ENCODE results near the gene CCZ1. TPM values are rescaled to one million over a fixed set of nuclear protein-coding genes. Genes with fewer than 3 reads are reported as not detected.
"Not testable (repeated sequence)": the region's sequence is repeated elsewhere in the genome, so short reads cannot be mapped to it uniquely, and the experiment has no call there.

The CCZ1 gene
- total RNA-seq, 1 experiment from 2014 or later: 73.6 TPM

GRCh38 chr7:5963205-5963604 is 64.7 kb downstream of the CCZ1 start:
- not testable (repeated sequence) for H3K4me1 ChIP-seq; H3K27ac ChIP-seq; DNase-seq; H3K27me3 ChIP-seq; H3K9me3 ChIP-seq (replicated peaks); H3K4me3 ChIP-seq; H3K36me3 ChIP-seq

GRCh38 chr7:5963810-5964209 is 65.3 kb downstream of the CCZ1 start:
- H3K27me3 ChIP-seq; H3K9me3 ChIP-seq (replicated peaks); H3K4me3 ChIP-seq; H3K27ac ChIP-seq; DNase-seq; H3K36me3 ChIP-seq; H3K4me1 ChIP-seq: not testable (repeated sequence)

GRCh38 chr7:5970347-5970911 is 71.9 kb downstream of the CCZ1 start, which contains the start of gene RSPH10B:
Gene RSPH10B (minus strand): TSS chr7:5970689. CDS start chr7:5967116, 3,573 bp downstream.
- H3K36me3 ChIP-seq, H3K4me1 ChIP-seq: not testable (repeated sequence)

GRCh38 chr7:5973580-5973979 is 75.0 kb downstream of the CCZ1 start:
- H3K27me3 ChIP-seq; H3K4me3 ChIP-seq; H3K9me3 ChIP-seq (replicated peaks); H3K36me3 ChIP-seq; H3K27ac ChIP-seq; H3K4me1 ChIP-seq; DNase-seq: not testable (repeated sequence)

More at GRCh38 chr7:5970347-5970911, 71.9 kb downstream of the CCZ1 start, which contains the start of gene RSPH10B:
- not testable (repeated sequence) for H3K9me3 ChIP-seq (replicated peaks); H3K27ac ChIP-seq; DNase-seq; H3K4me3 ChIP-seq; H3K27me3 ChIP-seq

Other genes with a start within 250 kb of the CCZ1 start
- 44.3 and 47.4 TPM in 2 replicates for gene RNF216, start 117.1 kb upstream of the CCZ1 start, total RNA-seq (2014; rRNA removed; shearing (Covaris generic))
- not detected in 2 replicates for gene OCM, start 17.9 kb upstream of the CCZ1 start, total RNA-seq (2014; rRNA removed; shearing (Covaris generic))
- 0.18 TPM in 1 of 2 replicates, not detected in the other for gene RSPH10B, start 72.0 kb downstream of the CCZ1 start, total RNA-seq (2014; rRNA removed; shearing (Covaris generic))
- gene PMS2, start 110.3 kb downstream of the CCZ1 start, total RNA-seq (2014; rRNA removed; shearing (Covaris generic)): 15.4 and 18.4 TPM in 2 replicates
- 67.5 and 72.6 TPM in 2 replicates for gene AIMP2, start 110.5 kb downstream of the CCZ1 start, total RNA-seq (2014; rRNA removed; shearing (Covaris generic))
- 0.23 and 0.63 TPM in 2 replicates for gene ANKRD61, start 132.6 kb downstream of the CCZ1 start, total RNA-seq (2014; rRNA removed; shearing (Covaris generic))
- 75.3 and 75.5 TPM in 2 replicates for gene EIF2AK1, start 160.4 kb downstream of the CCZ1 start, total RNA-seq (2014; rRNA removed; shearing (Covaris generic))
- 11.9 and 14.9 TPM in 2 replicates for gene USP42, start 206.2 kb downstream of the CCZ1 start, total RNA-seq (2014; rRNA removed; shearing (Covaris generic))